Gastrocnemius medialis (tissue), 4 donors: ENCODE measurements around the gene RPS6KB2. TPM values are rescaled to one million over a fixed set of nuclear protein-coding genes. Genes with fewer than 3 reads are reported as not detected.

ENCODE experiments used
- ATAC-seq, 2 donors: fragments of 150-250 bp; one replicate each; pipeline ENCODE4 v1.9.1; 2016
- DNase-seq, 2 donors: peaks; one replicate each; pipeline ENCODE4 v3.0.0-alpha.2; 2019
- H3K27ac ChIP-seq, 4 donors: fragments of 200-600 bp; sonication (generic); 1 replicate in 1 of 4; 2 replicates in 3 of 4; pipeline ENCODE4 v1.5.1; 2016 to 2018; ENCODE audit warnings: mild to moderate bottlenecking in 2 of 4, moderate library complexity in 1 of 4
- H3K27me3 ChIP-seq, 3 donors: fragments of 200-600 bp; sonication (generic) in 2 of 3; 1 replicate in 1 of 3; 2 replicates in 2 of 3; pipeline versions ENCODE4 v1.5.1 to v1.6.0; 2016 to 2019; ENCODE audit warnings: mild to moderate bottlenecking in 1 of 3, moderate library complexity in 1 of 3
- H3K36me3 ChIP-seq, 2 donors: fragments of 200-600 bp; sonication (generic) in 1 of 2; one replicate each; pipeline ENCODE4 v1.5.1; 2017 to 2018
- H3K4me1 ChIP-seq, 2 donors: fragments of 200-600 bp; sonication (generic) in 1 of 2; one replicate each; pipeline ENCODE4 v1.5.1; 2016 to 2017; ENCODE audit warnings: mild to moderate bottlenecking in 2 of 2
- H3K4me3 ChIP-seq, 4 donors: fragments of 200-600 bp; sonication (generic) in 3 of 4; 1 replicate in 1 of 4; 2 replicates in 3 of 4; pipeline ENCODE4 v1.5.1; 2016 to 2019; ENCODE audit warnings: mild to moderate bottlenecking in 2 of 4
- H3K9me3 ChIP-seq, 3 donors: fragments of 200-600 bp; sonication (generic) in 2 of 3; 1 replicate in 1 of 3; 2 replicates in 2 of 3; pipeline ENCODE4 v1.5.1; 2016 to 2019
- POLR2A ChIP-seq, 2 donors: fragments of 450-650 bp; IDR thresholded peaks; one replicate each; pipeline ENCODE4 v1.6.1; 2017; ENCODE audit warnings: antibody characterized with exemption in 2 of 2, mild to moderate bottlenecking in 2 of 2, moderate library complexity in 2 of 2
- in situ Hi-C, 4 donors: fragments of 200-750 bp; cut with MboI; loops; one replicate each; pipeline versions ENCODE4 v1.15.0 to v1.8.0; 2017; ENCODE audit warnings: low sequenced_read_pairs in 4 of 4
- intact Hi-C: fragments of 100-400 bp; cut with DNase I; formaldehyde crosslinking; loops from one replicate; pipeline ENCODE4 v1.15.1; 2023; ENCODE audit warnings: low total_unique reads
- total RNA-seq, 4 donors: library from RNA; depleted of rRNA; stranded (reverse); fragments of >200 nt; gene quantifications; one replicate each; pipeline versions ENCODE4 v1.1.0 to v1.2.3, GENCODE V29; 2016
- TF ChIP-seq, protein P1 (sequence below), 5 experiments: fragments of 450-650 bp in 3 of 5; fragments of 200-600 bp in 2 of 5; sonication (generic) in 2 of 5; IDR thresholded peaks in 4 of 5; conservative IDR thresholded peaks in 1 of 5; 1 replicate in 4 of 5; 2 replicates in 1 of 5; pipeline ENCODE4 v1.5.1; 2016 to 2019; ENCODE audit warnings: antibody characterized with exemption in 5 of 5, mild to moderate bottlenecking in 3 of 5, moderate library complexity in 3 of 5

Gene RPS6KB2
- total RNA-seq, 4 donors from 2014 or later: 38.0 to 74.1 (median 39.4) TPM

DNA sequence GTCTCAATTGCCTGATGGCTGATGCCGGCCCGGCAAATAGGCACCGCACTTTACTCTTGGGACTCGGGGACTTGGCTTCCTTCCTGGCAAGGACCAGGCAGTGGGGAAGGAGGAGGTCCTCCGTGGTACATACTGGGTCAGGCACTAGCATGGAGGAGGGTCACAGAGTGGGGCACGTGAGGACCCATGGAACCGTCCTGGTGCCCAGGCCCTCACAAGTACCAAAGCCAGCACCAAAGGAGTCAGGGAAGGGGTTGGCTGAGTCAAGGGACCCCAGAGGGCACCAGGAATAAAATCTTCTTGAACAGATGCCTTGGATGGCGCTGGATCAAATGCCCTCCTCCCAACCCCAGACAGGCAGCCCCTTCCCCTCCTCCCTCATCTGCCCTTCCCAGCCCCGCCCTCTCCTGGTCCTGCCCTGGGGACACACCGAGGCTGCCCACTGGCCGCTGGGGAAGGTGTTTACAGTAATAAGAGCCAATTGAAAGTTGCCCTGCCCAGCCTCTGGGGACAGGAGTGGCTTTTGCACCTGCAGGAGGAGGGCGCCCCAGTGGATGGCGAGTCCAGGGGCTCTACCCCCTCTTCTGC is 18.4 kb upstream of the RPS6KB2 start:
- Histone ChIP-seq H3K4me3 (no peak overlapping the region), H3K9me3 (no peaks in the 10 kb centered on the region), H3K27me3 (peaks cover 17 to 31% (median 25%) of the 10 kb centered on the region in 3 donors), H3K27ac (no peak overlapping the region), H3K4me1 (peaks cover 0 to under 1% of the 10 kb centered on the region in 2 donors), H3K36me3 (no peaks in the 10 kb centered on the region)
- TF ChIP-seq, protein P1, sequence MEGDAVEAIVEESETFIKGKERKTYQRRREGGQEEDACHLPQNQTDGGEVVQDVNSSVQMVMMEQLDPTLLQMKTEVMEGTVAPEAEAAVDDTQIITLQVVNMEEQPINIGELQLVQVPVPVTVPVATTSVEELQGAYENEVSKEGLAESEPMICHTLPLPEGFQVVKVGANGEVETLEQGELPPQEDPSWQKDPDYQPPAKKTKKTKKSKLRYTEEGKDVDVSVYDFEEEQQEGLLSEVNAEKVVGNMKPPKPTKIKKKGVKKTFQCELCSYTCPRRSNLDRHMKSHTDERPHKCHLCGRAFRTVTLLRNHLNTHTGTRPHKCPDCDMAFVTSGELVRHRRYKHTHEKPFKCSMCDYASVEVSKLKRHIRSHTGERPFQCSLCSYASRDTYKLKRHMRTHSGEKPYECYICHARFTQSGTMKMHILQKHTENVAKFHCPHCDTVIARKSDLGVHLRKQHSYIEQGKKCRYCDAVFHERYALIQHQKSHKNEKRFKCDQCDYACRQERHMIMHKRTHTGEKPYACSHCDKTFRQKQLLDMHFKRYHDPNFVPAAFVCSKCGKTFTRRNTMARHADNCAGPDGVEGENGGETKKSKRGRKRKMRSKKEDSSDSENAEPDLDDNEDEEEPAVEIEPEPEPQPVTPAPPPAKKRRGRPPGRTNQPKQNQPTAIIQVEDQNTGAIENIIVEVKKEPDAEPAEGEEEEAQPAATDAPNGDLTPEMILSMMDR (IDR thresholded peaks at IDR 0.05 in 4 of 5, conservative IDR thresholded peaks at IDR 0.05 in 1 of 5): no peak
- no peak for TF ChIP-seq POLR2A (IDR thresholded peaks at IDR 0.05)
- ATAC-seq (no peak), DNase-seq (no peak)
- in situ Hi-C loops: no loop called here
- intact Hi-C loops: no loop called here

DNA sequence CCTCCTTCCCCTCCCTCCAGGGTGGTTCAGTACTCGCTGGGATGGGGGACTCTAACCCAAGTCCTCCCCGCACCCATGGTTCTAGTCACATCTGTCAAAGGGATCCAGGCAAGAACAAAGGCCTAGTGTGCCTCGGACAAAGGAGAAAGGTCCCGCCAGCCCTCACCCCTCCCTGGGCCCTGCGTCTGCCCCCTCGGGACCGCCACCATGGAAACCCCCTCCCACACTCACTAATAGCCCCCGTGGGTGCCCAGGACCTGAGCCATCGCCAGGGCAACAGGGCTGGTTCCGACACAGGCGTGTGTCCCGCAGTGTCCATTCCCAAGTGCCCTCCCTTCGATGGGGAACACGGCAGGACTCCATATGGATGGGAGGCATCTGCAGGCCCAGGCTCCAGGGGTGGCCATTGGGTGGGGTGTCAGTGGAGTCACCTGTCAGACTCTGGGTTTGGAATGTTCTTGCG is 17.9 kb upstream of the RPS6KB2 start:
- no peak overlapping the region for H3K27ac ChIP-seq
- in situ Hi-C loops: no loop called here
- no peak for ATAC-seq
- TF ChIP-seq, protein P1 (IDR thresholded peaks at IDR 0.05 in 4 of 5, conservative IDR thresholded peaks at IDR 0.05 in 1 of 5): no peak
- TF ChIP-seq POLR2A (IDR thresholded peaks at IDR 0.05): no peak
- no peaks in the 10 kb centered on the region for H3K9me3 ChIP-seq
- H3K4me1 ChIP-seq: peaks cover 0 to 6% of the 10 kb centered on the region in 2 donors
- H3K27me3 ChIP-seq: peaks cover 17 to 31% (median 25%) of the 10 kb centered on the region in 3 donors
- intact Hi-C loops: no loop called here
- H3K36me3 ChIP-seq: no peaks in the 10 kb centered on the region
- DNase-seq: no peak
- H3K4me3 ChIP-seq: no peak overlapping the region

DNA sequence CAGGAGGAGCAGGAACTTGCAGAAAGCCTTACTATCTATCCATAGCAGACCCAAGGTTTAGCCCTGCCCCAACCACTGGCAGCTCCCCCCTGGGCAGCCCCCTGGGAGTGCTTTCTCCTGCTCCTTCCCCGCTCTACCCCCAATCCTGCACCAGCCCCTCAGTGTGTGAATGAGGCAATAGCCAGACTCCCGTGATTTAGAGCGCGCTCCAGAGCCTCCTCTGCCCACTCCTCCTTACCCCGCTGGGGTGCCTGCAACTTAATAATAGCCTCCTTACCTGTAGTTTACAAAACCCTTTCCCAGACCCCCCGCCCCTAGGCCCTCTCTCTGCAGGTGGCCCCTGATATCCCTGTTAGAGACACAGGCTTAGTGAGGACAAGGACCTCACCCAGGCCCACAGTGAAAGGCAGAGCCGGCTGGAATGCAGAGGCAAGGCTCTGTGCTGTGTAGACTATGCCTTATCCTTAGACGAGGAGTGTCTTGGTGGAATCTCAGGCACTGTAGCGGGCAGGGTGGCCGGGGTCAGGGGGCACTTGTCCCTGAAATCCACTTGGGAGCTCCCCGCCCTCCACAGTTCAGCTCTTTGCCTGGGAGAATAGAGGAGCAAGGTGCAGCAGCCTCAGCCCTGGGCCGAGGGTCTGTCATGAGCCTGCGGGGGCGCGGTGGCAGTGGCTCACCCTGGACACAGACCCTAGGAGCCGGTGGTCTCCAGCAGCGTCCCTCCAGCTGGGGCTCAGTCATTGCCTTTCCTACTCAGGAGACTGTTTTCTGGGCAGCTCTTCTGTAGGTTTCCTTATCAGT is 17.1 kb upstream of the RPS6KB2 start:
- in situ Hi-C loops: no loop called here
- H3K27ac ChIP-seq: no peak overlapping the region
- no peak overlapping the region for H3K4me3 ChIP-seq
- H3K9me3 ChIP-seq: no peaks in the 10 kb centered on the region
- peaks cover 17 to 31% (median 25%) of the 10 kb centered on the region in 3 donors for H3K27me3 ChIP-seq
- DNase-seq (no peak), ATAC-seq (no peak)
- H3K4me1 ChIP-seq: peaks cover 4 to 11% of the 10 kb centered on the region in 2 donors
- no peak for TF ChIP-seq POLR2A (IDR thresholded peaks at IDR 0.05)
- TF ChIP-seq, protein P1 (IDR thresholded peaks at IDR 0.05 in 4 of 5, conservative IDR thresholded peaks at IDR 0.05 in 1 of 5): no peak
- no peaks in the 10 kb centered on the region for H3K36me3 ChIP-seq
- intact Hi-C loops: no loop called here

DNA sequence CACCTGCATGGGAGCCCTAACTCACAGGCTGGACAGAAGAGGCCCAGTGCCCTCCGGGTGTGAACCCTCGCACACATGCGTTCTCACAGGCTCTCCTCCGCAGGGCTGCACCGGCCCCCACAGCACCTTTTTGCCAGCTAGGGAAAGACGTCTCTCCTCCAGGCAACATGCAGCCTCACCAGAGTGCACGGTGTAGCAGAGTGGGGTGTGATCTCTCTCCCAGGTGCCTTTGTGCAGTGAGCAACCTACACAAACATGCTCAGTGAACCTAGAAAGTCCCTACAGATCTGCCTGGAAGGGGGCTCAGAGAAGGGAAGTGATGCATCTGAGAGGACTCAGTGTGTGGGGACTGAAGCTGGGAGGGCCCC is 16.5 kb upstream of the RPS6KB2 start:
- DNase-seq (no peak), ATAC-seq (no peak)
- H3K27me3 ChIP-seq: peaks cover 17 to 31% (median 25%) of the 10 kb centered on the region in 3 donors
- in situ Hi-C loops: no loop called here
- intact Hi-C loops: no loop called here
- no peak for TF ChIP-seq POLR2A (IDR thresholded peaks at IDR 0.05)
- TF ChIP-seq, protein P1 (IDR thresholded peaks at IDR 0.05 in 4 of 5, conservative IDR thresholded peaks at IDR 0.05 in 1 of 5): no peak
- no peak overlapping the region for H3K27ac ChIP-seq
- peaks cover 10 to 17% of the 10 kb centered on the region in 2 donors for H3K4me1 ChIP-seq
- H3K4me3 ChIP-seq: no peak overlapping the region
- no peaks in the 10 kb centered on the region for H3K36me3 ChIP-seq
- H3K9me3 ChIP-seq: no peaks in the 10 kb centered on the region
